GM19023 (cell line): ENCODE measurements around the gene ZNRF3.
"Not testable (repeated sequence)": the region's sequence is repeated elsewhere in the genome, so short reads cannot be mapped to it uniquely, and the experiment has no call there.

Source experiments
- ATAC-seq: cut with Tn5 transposase; IDR thresholded peaks from one replicate; pipeline ENCODE4 v1.9.1; 2021; ENCODE audit warnings: mild to moderate bottlenecking, moderate library complexity; ENCODE audit not compliant: unreplicated experiment

The ZNRF3 gene

GRCh38 chr22:29029202-29030000 is 146.0 kb downstream of the ZNRF3 start:
- no peak for ATAC-seq

- ATAC-seq, result no peak
Measured at GRCh38 chr22:29030016-29030617, 146.7 kb downstream of the ZNRF3 start.

GRCh38 chr22:29030618-29031226 is 147.3 kb downstream of the ZNRF3 start:
- no peak for ATAC-seq

GRCh38 chr22:29031227-29032011 is 148.0 kb downstream of the ZNRF3 start:
- no peak for ATAC-seq

- ATAC-seq, result no peak
Measured at GRCh38 chr22:29032014-29032475, 148.7 kb downstream of the ZNRF3 start.

- no peak for ATAC-seq
Measured at GRCh38 chr22:29032584-29032983, 149.2 kb downstream of the ZNRF3 start.

- ATAC-seq, result no peak
Measured at GRCh38 chr22:29037340-29037932, 154.1 kb downstream of the ZNRF3 start.

- no peak for ATAC-seq
Measured at GRCh38 chr22:29039148-29039547, 155.8 kb downstream of the ZNRF3 start.

- ATAC-seq, result not testable (repeated sequence)
Measured at GRCh38 chr22:29039684-29040083, 156.3 kb downstream of the ZNRF3 start.

GRCh38 chr22:29040385-29041275 is 157.3 kb downstream of the ZNRF3 start:
- ATAC-seq, result no peak

- ATAC-seq, result no peak
Measured at GRCh38 chr22:29041408-29041807, 158.0 kb downstream of the ZNRF3 start.

- no peak for ATAC-seq
Measured at GRCh38 chr22:29043906-29044575, 160.7 kb downstream of the ZNRF3 start.

- ATAC-seq, result no peak
Measured at GRCh38 chr22:29044657-29045176, 161.3 kb downstream of the ZNRF3 start.

GRCh38 chr22:29048822-29049654 is 165.7 kb downstream of the ZNRF3 start:
- no peak for ATAC-seq

- no peak for ATAC-seq
Measured at GRCh38 chr22:29049655-29050263, 166.4 kb downstream of the ZNRF3 start.

GRCh38 chr22:29050457-29050856 is 167.1 kb downstream of the ZNRF3 start:
- ATAC-seq, result no peak

- no peak for ATAC-seq
Measured at GRCh38 chr22:29053048-29053702, 169.8 kb downstream of the ZNRF3 start.
